H1 (cell line): ENCODE data around the gene CEP57.

ENCODE experiments used
- RAD21 ChIP-seq, 2 experiments: IDR thresholded peaks in 1 of 2; conservative IDR thresholded peaks in 1 of 2; 2 replicates each; pipeline ENCODE4 v1.6.1; 2011; ENCODE audit warnings: low read depth in 2 of 2, low read length in 2 of 2, improper control_type of control experiment in 1 of 2, inconsistent platforms in 1 of 2, mild to moderate bottlenecking in 1 of 2, moderate library complexity in 1 of 2
- TCF12 ChIP-seq: IDR thresholded peaks from 2 replicates; pipeline ENCODE4 v1.6.1; 2011; ENCODE audit warnings: low read depth, mild to moderate bottlenecking, low read length

DNA sequence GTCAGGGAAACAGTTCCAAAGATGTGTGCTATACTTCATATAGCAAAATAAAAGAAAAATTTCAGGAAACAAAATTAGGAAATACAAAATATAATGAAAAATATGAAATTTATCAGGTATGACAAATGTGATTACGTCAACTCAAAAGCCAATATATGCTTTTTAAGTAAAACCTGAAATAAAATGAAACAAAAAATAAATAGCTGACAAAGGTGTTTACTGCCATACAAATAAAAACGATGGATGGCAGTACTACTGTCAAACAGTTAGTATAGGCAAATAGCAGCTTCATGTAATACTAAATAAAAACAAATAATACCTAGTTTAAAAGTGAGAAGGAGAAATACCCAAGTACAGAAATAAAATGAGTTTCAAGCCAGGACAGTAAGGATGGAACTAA, 13.7 kb downstream of the CEP57 start:
- TF ChIP-seq RAD21 (IDR thresholded peaks at IDR 0.05 in 1 of 2, conservative IDR thresholded peaks at IDR 0.05 in 1 of 2; ENCODE audit: low read depth in 2 of 2, low read length in 2 of 2): no peak
- no peak for TF ChIP-seq TCF12
